GM12878 (cell line): Measurements from ENCODE around the gene FLYWCH2.

ENCODE experiments used
- EGR1 ChIP-seq, 2 experiments: IDR thresholded peaks; 1 replicate in 1 of 2; 2 replicates in 1 of 2; pipeline ENCODE4 v1.6.1; 2011 to 2012; ENCODE audit warnings: low read depth in 2 of 2, low read length in 2 of 2, borderline replicate concordance in 1 of 2, mild to moderate bottlenecking in 1 of 2, moderate library complexity in 1 of 2
- POLR2A ChIP-seq: IDR thresholded peaks from 2 replicates; pipeline ENCODE4 v1.6.1; 2011; ENCODE audit warnings: low read depth, mild to moderate bottlenecking, low read length
- POLR2AphosphoS5 ChIP-seq: IDR thresholded peaks from 2 replicates; pipeline ENCODE4 v1.6.1; 2011; ENCODE audit warnings: mild to moderate bottlenecking, low read length, inconsistent platforms
- TF ChIP-seq, protein P1 (sequence below), 3 experiments: IDR thresholded peaks in 2 of 3; conservative IDR thresholded peaks in 1 of 3; 2 replicates each; pipeline ENCODE4 v1.5.1; 2011; ENCODE audit warnings: low read depth in 3 of 3, low read length in 3 of 3, mild to moderate bottlenecking in 3 of 3, control low read depth in 2 of 3, moderate library complexity in 2 of 3, inconsistent platforms in 1 of 3, mixed read lengths in 1 of 3; ENCODE audit not compliant: control insufficient read depth in 2 of 3, insufficient read depth in 1 of 3; ENCODE audit errors: extremely low read depth in 1 of 3

- TF ChIP-seq, protein P1, sequence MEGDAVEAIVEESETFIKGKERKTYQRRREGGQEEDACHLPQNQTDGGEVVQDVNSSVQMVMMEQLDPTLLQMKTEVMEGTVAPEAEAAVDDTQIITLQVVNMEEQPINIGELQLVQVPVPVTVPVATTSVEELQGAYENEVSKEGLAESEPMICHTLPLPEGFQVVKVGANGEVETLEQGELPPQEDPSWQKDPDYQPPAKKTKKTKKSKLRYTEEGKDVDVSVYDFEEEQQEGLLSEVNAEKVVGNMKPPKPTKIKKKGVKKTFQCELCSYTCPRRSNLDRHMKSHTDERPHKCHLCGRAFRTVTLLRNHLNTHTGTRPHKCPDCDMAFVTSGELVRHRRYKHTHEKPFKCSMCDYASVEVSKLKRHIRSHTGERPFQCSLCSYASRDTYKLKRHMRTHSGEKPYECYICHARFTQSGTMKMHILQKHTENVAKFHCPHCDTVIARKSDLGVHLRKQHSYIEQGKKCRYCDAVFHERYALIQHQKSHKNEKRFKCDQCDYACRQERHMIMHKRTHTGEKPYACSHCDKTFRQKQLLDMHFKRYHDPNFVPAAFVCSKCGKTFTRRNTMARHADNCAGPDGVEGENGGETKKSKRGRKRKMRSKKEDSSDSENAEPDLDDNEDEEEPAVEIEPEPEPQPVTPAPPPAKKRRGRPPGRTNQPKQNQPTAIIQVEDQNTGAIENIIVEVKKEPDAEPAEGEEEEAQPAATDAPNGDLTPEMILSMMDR (IDR thresholded peaks at IDR 0.05 in 2 of 3, conservative IDR thresholded peaks at IDR 0.05 in 1 of 3; ENCODE audit: control insufficient read depth in 2 of 3, extremely low read depth in 1 of 3, insufficient read depth in 1 of 3, low read depth in 3 of 3, low read length in 3 of 3), result no peak
- TF ChIP-seq EGR1 (IDR thresholded peaks at IDR 0.05; ENCODE audit: borderline replicate concordance in 1 of 2, low read depth in 2 of 2, low read length in 2 of 2), result no peak
- TF ChIP-seq POLR2A, result no peak
- TF ChIP-seq POLR2AphosphoS5, result no peak
These were observed 49.2 kb upstream of the FLYWCH2 start for GRCh38 chr16:2833776-2834175.
